ENCODE results near the gene TMEM121.

- no peak for TF ChIP-seq CTCF (IDR thresholded peaks at IDR 0.05; ENCODE audit: insufficient read depth, low read length, poor library complexity, severe bottlenecking)
- no peak for TF ChIP-seq EZH2phosphoT487 (conservative IDR thresholded peaks at IDR 0.05; ENCODE audit: low read length)
Observed at GRCh38 chr14:105492031-105492970, 34.1 kb upstream of the TMEM121 start.
